Keratinocyte (primary cell): ENCODE measurements around the gene CGRRF1. TPM values are rescaled to one million over a fixed set of nuclear protein-coding genes. Genes with fewer than 3 reads are reported as not detected.

Source experiments
- DNase-seq: peaks from one replicate; pipeline ENCODE4 v3.0.0-alpha.2; 2011; ENCODE audit warnings: low read depth, missing footprints, low spot score
- FAIRE-seq: peaks from 2 replicates; lab custom pipeline; 2011; peaks lifted over from hg19 to GRCh38; lab: Jason Lieb, UNC
- H2AFZ ChIP-seq: 2 replicates; pipeline ENCODE4 v1.6.0; 2012; ENCODE audit warnings: low read length, control low read depth, inconsistent platforms; ENCODE audit not compliant: control insufficient read depth
- H3K27ac ChIP-seq: 2 replicates; pipeline ENCODE4 v1.5.1; 2011; ENCODE audit warnings: low read length; ENCODE audit not compliant: control insufficient read depth, insufficient read depth
- H3K27me3 ChIP-seq: 3 replicates; pipeline ENCODE4 v1.6.0; 2011; ENCODE audit warnings: low read length; ENCODE audit not compliant: control insufficient read depth, insufficient read depth; ENCODE audit errors: extremely low read depth
- H3K36me3 ChIP-seq, 2 experiments: 2 replicates in 1 of 2; 3 replicates in 1 of 2; pipeline ENCODE4 v1.5.1; 2011; ENCODE audit warnings: low read length in 2 of 2, mild to moderate bottlenecking in 1 of 2; ENCODE audit not compliant: control insufficient read depth in 2 of 2, insufficient read depth in 2 of 2; ENCODE audit errors: extremely low read depth in 1 of 2
- H3K4me1 ChIP-seq: 3 replicates; pipeline ENCODE4 v1.5.1; 2011; ENCODE audit warnings: low read length; ENCODE audit not compliant: control insufficient read depth, insufficient read depth; ENCODE audit errors: extremely low read depth
- H3K4me2 ChIP-seq: 3 replicates; pipeline ENCODE4 v1.6.0; 2011; ENCODE audit warnings: low read depth, low read length; ENCODE audit not compliant: control insufficient read depth, insufficient read depth; ENCODE audit errors: extremely low read depth
- H3K4me3 ChIP-seq, 3 experiments: fragments of 200-600 bp in 1 of 3; sonication (generic) in 1 of 3; 2 replicates in 2 of 3; 3 replicates in 1 of 3; pipeline ENCODE4 v1.5.1; 2011 to 2016; ENCODE audit warnings: low read length in 3 of 3, mild to moderate bottlenecking in 3 of 3, control low read depth in 2 of 3, inconsistent platforms in 1 of 3, low read depth in 1 of 3, mixed read lengths in 1 of 3, mixed run types in 1 of 3, moderate library complexity in 1 of 3; ENCODE audit not compliant: control insufficient read depth in 2 of 3, insufficient read depth in 2 of 3; ENCODE audit errors: extremely low read depth in 1 of 3
- H3K79me2 ChIP-seq: 2 replicates; pipeline ENCODE4 v1.6.0; 2012; ENCODE audit warnings: low read length; ENCODE audit not compliant: control insufficient read depth, insufficient read depth
- H3K9ac ChIP-seq: 3 replicates; pipeline ENCODE4 v1.6.0; 2011; ENCODE audit warnings: low read length; ENCODE audit not compliant: control insufficient read depth, insufficient read depth; ENCODE audit errors: extremely low read depth
- H3K9me1 ChIP-seq: 3 replicates; pipeline ENCODE4 v1.6.0; 2011; ENCODE audit warnings: low read length; ENCODE audit not compliant: control insufficient read depth, insufficient read depth; ENCODE audit errors: extremely low read depth
- H3K9me3 ChIP-seq: 2 replicates; pipeline ENCODE4 v1.5.1; 2012; ENCODE audit warnings: low read depth, low read length; ENCODE audit not compliant: control insufficient read depth
- H4K20me1 ChIP-seq: 3 replicates; pipeline ENCODE4 v1.6.0; 2011; ENCODE audit warnings: low read length; ENCODE audit not compliant: control insufficient read depth, insufficient read depth; ENCODE audit errors: extremely low read depth
- CTCF ChIP-seq, 3 experiments: IDR thresholded peaks in 1 of 3; conservative IDR thresholded peaks in 1 of 3; optimal IDR thresholded peaks in 1 of 3; 2 replicates in 2 of 3; 3 replicates in 1 of 3; pipeline versions ENCODE3 to v1.5.1; 2011; ENCODE audit warnings: low read length in 3 of 3, mild to moderate bottlenecking in 3 of 3, moderate library complexity in 2 of 3, control low read depth in 1 of 3, inconsistent platforms in 1 of 3; ENCODE audit not compliant: insufficient read depth in 2 of 3; ENCODE audit errors: extremely low read depth in 1 of 3
- EZH2 ChIP-seq: IDR thresholded peaks from one replicate; pipeline ENCODE4 v1.6.1; 2012; ENCODE audit warnings: inconsistent platforms, mild to moderate bottlenecking, low read length, moderate library complexity
- dilution Hi-C: fragments of 300-500 bp; cut with MboI; formaldehyde crosslinking; loops from one replicate; pipeline ENCODE4 v1.7.0; 2020; ENCODE audit warnings: low sequenced_read_pairs; ENCODE audit not compliant: extremely low pct_ligation_motif_present
- polyA plus RNA-seq, 5 experiments: library from polyadenylated mRNA; depleted of rRNA in 3 of 5; stranded (reverse) in 3 of 5; stranded (forward) in 1 of 5; unstranded in 1 of 5; fragments of >200 nt; gene quantifications; 1 replicate in 1 of 5; 2 replicates in 3 of 5; 3 replicates in 1 of 5; pipeline versions ENCODE4 v1.2.1 to v1.2.3, GENCODE V29; 2011 to 2012; ENCODE audit warnings: missing spikeins in 2 of 5, low read depth in 1 of 5, low replicate concordance in 1 of 5

CGRRF1 gene
- polyA plus RNA-seq, 1 donor (not counting 4 experiments of a cell fraction or from before 2014, with no cell fraction given) = 19.5 TPM

GRCh38 chr14:54502602-54503001 is 7.1 kb upstream of the CGRRF1 start:
- Histone ChIP-seq H4K20me1 (no peaks in the 10 kb centered on the region), H3K9ac (no peak overlapping the region), H3K4me1 (no peaks in the 10 kb centered on the region), H3K36me3 (no peaks in the 10 kb centered on the region), H3K4me2 (no peak overlapping the region), H3K79me2 (no peaks in the 10 kb centered on the region), H3K4me3 (no peak overlapping the region), H3K27ac (no peak overlapping the region), H2AFZ (no peak overlapping the region), H3K27me3 (no peaks in the 10 kb centered on the region), H3K9me3 (no peaks in the 10 kb centered on the region), H3K9me1 (no peaks in the 10 kb centered on the region)
- dilution Hi-C loops = no loop called here
- DNase-seq (no peak), FAIRE-seq (no peak)
- TF ChIP-seq EZH2 (no peak), CTCF (optimal IDR thresholded peaks at IDR 0.05 in 1 of 3, IDR thresholded peaks at IDR 0.05 in 1 of 3, conservative IDR thresholded peaks at IDR 0.05 in 1 of 3; ENCODE audit: extremely low read depth in 1 of 3, insufficient read depth in 2 of 3, low read length in 3 of 3) (no peak)

GRCh38 chr14:54503486-54503885 is 6.2 kb upstream of the CGRRF1 start:
- H3K79me2 ChIP-seq = no peaks in the 10 kb centered on the region
- H3K27me3 ChIP-seq = no peaks in the 10 kb centered on the region
- H3K9me1 ChIP-seq = no peaks in the 10 kb centered on the region
- TF ChIP-seq CTCF (optimal IDR thresholded peaks at IDR 0.05 in 1 of 3, IDR thresholded peaks at IDR 0.05 in 1 of 3, conservative IDR thresholded peaks at IDR 0.05 in 1 of 3; ENCODE audit: extremely low read depth in 1 of 3, insufficient read depth in 2 of 3, low read length in 3 of 3) = peak; percentile 45 to 58 (median 48)
- TF ChIP-seq EZH2 = no peak
- no peak overlapping the region for H3K4me2 ChIP-seq
- DNase-seq = no peak
- no peak for FAIRE-seq
- no peaks in the 10 kb centered on the region for H3K4me1 ChIP-seq
- H3K27ac ChIP-seq = no peak overlapping the region
- no peaks in the 10 kb centered on the region for H4K20me1 ChIP-seq
- no peaks in the 10 kb centered on the region for H3K9me3 ChIP-seq
- H3K36me3 ChIP-seq = no peaks in the 10 kb centered on the region
- peak overlapping the region; percentile 72 for H2AFZ ChIP-seq
- no peak overlapping the region for H3K4me3 ChIP-seq
- H3K9ac ChIP-seq = no peak overlapping the region
- dilution Hi-C loops = no loop called here
